ENCODE results near the gene TRPM2. TPM values are rescaled to one million over a fixed set of nuclear protein-coding genes. Genes with fewer than 3 reads are reported as not detected.

Gene TRPM2
- total and polyA plus RNA-seq, 2 of the 13 experiments (the other 11 are each of a cell fraction or from before 2014, with no cell fraction given) = 0.07 to 0.20 TPM

DNA sequence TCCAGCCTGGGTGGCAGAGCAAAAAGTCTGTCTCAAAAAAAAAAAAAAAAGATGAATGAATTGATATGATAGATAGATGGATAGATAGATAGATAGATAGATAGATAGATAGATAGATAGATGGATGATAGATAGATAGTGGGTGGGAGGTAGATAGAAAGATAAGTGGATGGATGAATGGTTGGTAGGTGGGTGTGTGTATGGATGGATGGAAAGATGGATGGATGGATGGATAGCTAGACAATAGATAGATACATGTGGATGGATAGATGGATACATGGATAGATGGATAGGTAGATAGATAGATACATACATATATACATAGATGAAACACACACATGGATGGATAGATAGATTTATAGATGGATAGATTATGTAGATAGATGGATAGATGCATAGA lies 28.5 kb downstream of the TRPM2 start:
- H3K4me3 ChIP-seq (replicated peaks in 1 of 3; ENCODE audit: insufficient read depth in 1 of 3, low read depth in 2 of 3, low read length in 3 of 3) = no peak overlapping the region
- no peaks in the 10 kb centered on the region for H3K79me2 ChIP-seq (ENCODE audit: insufficient read depth, low read length)
- peaks cover 9 to 40% of the 10 kb centered on the region in 2 experiments; a peak in 4 of 5 replicates for H3K27me3 ChIP-seq (ENCODE audit: control insufficient read depth in 1 of 2, insufficient read depth in 2 of 2, low read length in 2 of 2)
- intact Hi-C loops (cut with micrococcal nuclease; ENCODE audit: unreplicated experiment) = no loop called here
- TF ChIP-seq ZNF761 (CRISPR knock-in tag; conservative IDR thresholded peaks at IDR 0.05) (no peak), ZFP37 (CRISPR knock-in tag; IDR thresholded peaks at IDR 0.05; ENCODE audit: borderline replicate concordance) (no peak), TBX3 (IDR thresholded peaks at IDR 0.05; ENCODE audit: borderline replicate concordance) (no peak), MTA3 (CRISPR knock-in tag; IDR thresholded peaks at IDR 0.05) (no peak), ZNF75D (CRISPR knock-in tag; IDR thresholded peaks at IDR 0.05; ENCODE audit: borderline replicate concordance) (no peak), ZNF274 (CRISPR knock-in tag; IDR thresholded peaks at IDR 0.05) (no peak), NFYC (CRISPR knock-in tag; IDR thresholded peaks at IDR 0.05) (no peak), ATAD3A (CRISPR knock-in tag; IDR thresholded peaks at IDR 0.05) (no peak), ZNF383 (CRISPR knock-in tag; IDR thresholded peaks at IDR 0.05; ENCODE audit: borderline replicate concordance) (no peak), HES4 (CRISPR knock-in tag; IDR thresholded peaks at IDR 0.05; ENCODE audit: borderline replicate concordance) (no peak), NR2F6 (IDR thresholded peaks at IDR 0.05) (no peak), NR2F6 (CRISPR knock-in tag; IDR thresholded peaks at IDR 0.05) (no peak)
- TF ChIP-seq, protein P1, sequence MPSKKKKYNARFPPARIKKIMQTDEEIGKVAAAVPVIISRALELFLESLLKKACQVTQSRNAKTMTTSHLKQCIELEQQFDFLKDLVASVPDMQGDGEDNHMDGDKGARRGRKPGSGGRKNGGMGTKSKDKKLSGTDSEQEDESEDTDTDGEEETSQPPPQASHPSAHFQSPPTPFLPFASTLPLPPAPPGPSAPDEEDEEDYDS (CRISPR knock-in tag; IDR thresholded peaks at IDR 0.05) = no peak
- no peaks in the 10 kb centered on the region for H4K20me1 ChIP-seq (ENCODE audit: insufficient read depth, low read length)
- peaks cover 23% of the 10 kb centered on the region for H3K9me3 ChIP-seq (ENCODE audit: low read length)
- no peak overlapping the region for H3K4me2 ChIP-seq (ENCODE audit: low read depth, low read length)
- H3K9ac ChIP-seq (ENCODE audit: insufficient read depth, low read depth, low read length) = no peak overlapping the region
- POLR2A ChIA-PET = no interaction called here
- H3K27ac ChIP-seq (ENCODE audit: extremely low read length, insufficient read depth, low read length) = no peak overlapping the region
- no peaks in the 10 kb centered on the region for H3K36me3 ChIP-seq (replicated peaks in 1 of 2; ENCODE audit: control insufficient read depth in 1 of 2, insufficient read depth in 2 of 2, low read length in 2 of 2)
- CTCF ChIA-PET (ENCODE audit: low intra/inter-chr PET ratio, low total read pairs) = no interaction called here
- in situ Hi-C loops (cut with HindIII; ENCODE audit: extremely low pct_ligation_motif_present, low pct_unique_long_range_greater_than_20kb) = no loop called here
- DNase-seq (ENCODE audit: low spot score) (no peak), FAIRE-seq (no peak), ATAC-seq (no peak)
- no TSS peak for BruUV-seq (replicated peaks)
- H2AFZ ChIP-seq (ENCODE audit: low read length) = no peak overlapping the region
- no peaks in the 10 kb centered on the region for H3K4me1 ChIP-seq (ENCODE audit: insufficient read depth, low read length)

All from HepG2 (cell line).